IPS-15b (cell line): Measurements from ENCODE around the gene EXOSC3.
"Not testable (repeated sequence)": the region's sequence is repeated elsewhere in the genome, so short reads cannot be mapped to it uniquely, and the experiment has no call there.

Experiments used
- H3K27me3 ChIP-seq: one replicate; pipeline ENCODE4 v1.6.1; 2013; ENCODE audit warnings: low read length; ENCODE audit not compliant: control insufficient read depth, insufficient read depth
- H3K36me3 ChIP-seq: one replicate; pipeline ENCODE4 v1.6.1; 2013; ENCODE audit warnings: low read length; ENCODE audit not compliant: control insufficient read depth, insufficient read depth
- H3K4me1 ChIP-seq: one replicate; pipeline ENCODE4 v1.6.1; 2013; ENCODE audit warnings: mild to moderate bottlenecking, low read length; ENCODE audit not compliant: control insufficient read depth, insufficient read depth
- H3K4me3 ChIP-seq: one replicate; pipeline ENCODE4 v1.5.1; 2013; ENCODE audit warnings: low read depth, low read length
- H3K9ac ChIP-seq: one replicate; pipeline ENCODE4 v1.6.1; 2013; ENCODE audit warnings: low read depth, mild to moderate bottlenecking, low read length
- H3K9me3 ChIP-seq: one replicate; pipeline ENCODE4 v1.6.1; 2013; ENCODE audit warnings: mild to moderate bottlenecking, low read length; ENCODE audit not compliant: control insufficient read depth, insufficient read depth

Gene EXOSC3

GRCh38 chr9:37784616-37785483 lies at the start of gene EXOSC3:
Gene EXOSC3, minus strand, starts transcription at chr9:37785064. Its CDS starts 20 bp downstream, at chr9:37785044.
- Histone ChIP-seq H3K9me3 (no peaks in the 10 kb centered on the region), H3K36me3 (peaks cover 22% of the 10 kb centered on the region), H3K4me3 (peak within 1 kb of the TSS; percentile 97), H3K27me3 (no peaks in the 10 kb centered on the region), H3K9ac (peak within 1 kb of the TSS; percentile 90), H3K4me1 (no peaks in the 10 kb centered on the region)

GRCh38 chr9:37827483-37828165 lies 42.8 kb upstream of the EXOSC3 start:
- H3K9ac ChIP-seq: no peak overlapping the region
- H3K27me3 ChIP-seq: no peaks in the 10 kb centered on the region
- H3K4me3 ChIP-seq: no peak overlapping the region
- H3K4me1 ChIP-seq: no peaks in the 10 kb centered on the region
- no peaks in the 10 kb centered on the region for H3K36me3 ChIP-seq
- no peaks in the 10 kb centered on the region for H3K9me3 ChIP-seq

GRCh38 chr9:37825174-37825573 lies 40.3 kb upstream of the EXOSC3 start:
- H3K9me3 ChIP-seq: not testable (repeated sequence)

DNA sequence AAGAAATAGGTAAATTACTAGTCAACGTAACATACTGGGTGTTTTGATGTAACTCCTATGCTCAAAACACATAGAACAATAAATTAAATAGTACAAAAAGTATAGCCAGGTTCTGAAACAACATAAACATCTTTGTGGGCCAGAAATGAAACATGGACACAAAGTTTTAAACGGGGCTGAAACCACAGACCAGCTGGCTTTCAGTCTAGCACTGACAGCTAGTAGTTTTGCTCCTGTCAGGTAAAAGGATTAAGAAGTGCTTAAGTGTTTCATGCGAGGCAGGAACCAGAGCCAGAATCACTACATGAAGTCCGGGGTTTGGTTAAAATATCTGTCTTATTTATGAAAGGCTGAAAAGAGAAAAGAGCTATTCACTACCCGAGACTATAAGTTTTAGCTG lies 35.3 kb upstream of the EXOSC3 start:
- H3K4me3 ChIP-seq: no peak overlapping the region
- H3K9me3 ChIP-seq: no peaks in the 10 kb centered on the region
- no peaks in the 10 kb centered on the region for H3K4me1 ChIP-seq
- no peaks in the 10 kb centered on the region for H3K27me3 ChIP-seq
- H3K9ac ChIP-seq: no peak overlapping the region
- H3K36me3 ChIP-seq: no peaks in the 10 kb centered on the region

More at GRCh38 chr9:37825174-37825573, 40.3 kb upstream of the EXOSC3 start:
- H3K36me3 ChIP-seq, H3K4me1 ChIP-seq, H3K9ac ChIP-seq, H3K4me3 ChIP-seq, H3K27me3 ChIP-seq: not testable (repeated sequence)

GRCh38 chr9:37818849-37819248 lies 34.0 kb upstream of the EXOSC3 start:
- no peaks in the 10 kb centered on the region for H3K27me3 ChIP-seq
- no peak overlapping the region for H3K9ac ChIP-seq
- no peaks in the 10 kb centered on the region for H3K9me3 ChIP-seq
- H3K4me3 ChIP-seq: no peak overlapping the region
- no peaks in the 10 kb centered on the region for H3K36me3 ChIP-seq
- H3K4me1 ChIP-seq: no peaks in the 10 kb centered on the region

DNA sequence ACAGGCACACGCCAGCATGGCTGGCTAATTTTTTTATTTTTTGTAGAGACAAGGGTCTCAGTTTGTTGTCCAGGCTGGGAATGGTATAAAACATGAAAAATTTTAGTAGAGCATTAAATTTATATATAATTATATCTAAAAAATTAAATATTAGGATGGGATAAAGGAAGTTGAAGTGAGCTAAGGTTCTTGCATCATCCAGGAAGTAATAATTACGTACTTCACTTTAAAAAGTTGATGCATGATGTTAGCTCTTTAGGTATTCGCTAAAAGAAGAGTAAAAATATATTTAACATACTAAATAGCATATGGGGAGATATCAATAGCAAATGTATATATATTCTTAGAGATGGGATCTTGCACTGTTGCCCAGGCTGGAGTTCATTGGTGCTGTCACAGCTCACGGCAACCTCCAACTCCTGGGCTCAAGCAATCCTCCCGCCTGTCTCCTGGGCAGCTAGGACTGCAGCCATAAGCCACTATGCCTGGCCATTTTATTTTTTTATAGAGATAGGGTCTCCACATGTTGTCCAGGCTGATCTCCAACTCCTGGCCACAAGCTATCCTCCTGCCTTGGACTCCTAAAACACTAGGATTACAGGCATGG lies 28.0 kb upstream of the EXOSC3 start:
- no peak overlapping the region for H3K4me3 ChIP-seq
- no peak overlapping the region for H3K9ac ChIP-seq

GRCh38 chr9:37811906-37812476 lies 27.1 kb upstream of the EXOSC3 start:
- no peaks in the 10 kb centered on the region for H3K4me1 ChIP-seq
- no peaks in the 10 kb centered on the region for H3K9me3 ChIP-seq
- no peak overlapping the region for H3K4me3 ChIP-seq
- H3K27me3 ChIP-seq: no peaks in the 10 kb centered on the region
- no peak overlapping the region for H3K9ac ChIP-seq
- H3K36me3 ChIP-seq: no peaks in the 10 kb centered on the region

More for the DNA sequence above, 28.0 kb upstream of the EXOSC3 start:
- no peaks in the 10 kb centered on the region for H3K36me3 ChIP-seq
- H3K9me3 ChIP-seq: no peaks in the 10 kb centered on the region
- H3K4me1 ChIP-seq: no peaks in the 10 kb centered on the region
- H3K27me3 ChIP-seq: no peaks in the 10 kb centered on the region

- not testable (repeated sequence) for H3K4me1 ChIP-seq, H3K9me3 ChIP-seq, H3K9ac ChIP-seq, H3K4me3 ChIP-seq, H3K36me3 ChIP-seq, H3K27me3 ChIP-seq
Observed at GRCh38 chr9:37809676-37810075, 24.8 kb upstream of the EXOSC3 start.

DNA sequence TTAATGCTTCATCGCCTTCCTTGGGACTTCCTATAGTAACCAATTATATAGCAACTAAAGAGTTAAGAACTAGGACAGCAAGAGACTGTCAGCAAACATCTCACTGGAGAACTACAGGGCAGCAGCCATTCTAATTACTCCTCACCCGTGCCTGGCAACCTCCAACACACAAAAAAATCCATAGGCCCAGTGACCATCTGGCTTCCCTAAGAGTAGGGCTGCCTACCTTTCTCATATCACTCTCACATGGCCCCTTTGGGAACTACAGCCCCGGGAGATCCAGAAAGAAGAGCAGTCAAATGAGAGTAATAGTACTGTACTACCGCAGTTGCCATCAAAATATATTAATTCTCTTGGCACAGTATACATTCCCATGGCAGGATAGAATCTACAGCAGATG lies 21.4 kb upstream of the EXOSC3 start:
- H3K9ac ChIP-seq: no peak overlapping the region
- H3K4me1 ChIP-seq: peaks cover 7% of the 10 kb centered on the region
- H3K36me3 ChIP-seq: no peaks in the 10 kb centered on the region
- no peaks in the 10 kb centered on the region for H3K9me3 ChIP-seq
- H3K4me3 ChIP-seq: no peak overlapping the region
- no peaks in the 10 kb centered on the region for H3K27me3 ChIP-seq

DNA sequence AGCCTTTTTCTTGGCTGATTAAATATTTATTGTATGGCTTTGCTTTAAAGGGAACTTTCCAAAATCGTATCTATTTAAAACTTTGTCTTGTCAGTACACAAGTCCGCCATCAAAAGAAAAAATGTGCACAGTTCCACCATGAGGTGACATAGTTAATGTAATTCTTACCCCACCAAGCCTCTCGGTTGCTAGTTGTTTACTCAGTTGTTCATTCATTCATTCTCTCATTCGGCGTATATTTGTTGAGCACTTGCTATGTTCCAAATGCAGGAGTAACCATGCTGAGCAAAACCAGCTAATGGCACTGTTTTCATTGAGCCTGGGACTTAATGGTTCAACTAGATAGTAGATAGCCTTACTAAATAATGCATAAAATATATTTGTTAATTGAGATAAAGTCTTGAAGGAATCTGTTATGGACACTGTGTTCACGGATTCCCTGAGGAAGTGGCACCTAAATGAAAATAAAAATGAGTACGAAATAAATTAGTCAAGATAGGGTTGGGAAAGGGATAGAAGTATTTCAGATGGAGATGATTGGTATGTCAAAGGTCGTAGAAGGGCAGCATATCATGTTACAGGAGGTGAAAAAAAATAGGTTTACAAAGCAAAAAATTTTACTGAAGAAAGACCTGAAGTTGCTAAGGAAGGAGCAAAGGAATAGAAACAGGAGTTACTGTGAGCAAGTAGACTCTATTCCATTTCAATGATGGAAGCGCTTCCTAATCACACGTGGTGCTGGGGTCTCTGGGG lies 17.3 kb upstream of the EXOSC3 start:
- H3K4me3 ChIP-seq: peak overlapping the region; percentile 92
- no peak overlapping the region for H3K9ac ChIP-seq
- H3K4me1 ChIP-seq: peaks cover 12% of the 10 kb centered on the region
- peaks cover 3% of the 10 kb centered on the region for H3K27me3 ChIP-seq
- no peaks in the 10 kb centered on the region for H3K36me3 ChIP-seq
- no peaks in the 10 kb centered on the region for H3K9me3 ChIP-seq

GRCh38 chr9:37801287-37801850 lies 16.5 kb upstream of the EXOSC3 start:
- no peaks in the 10 kb centered on the region for H3K36me3 ChIP-seq
- peaks cover 12% of the 10 kb centered on the region for H3K4me1 ChIP-seq
- no peaks in the 10 kb centered on the region for H3K9me3 ChIP-seq
- H3K9ac ChIP-seq: peak overlapping the region; percentile 74
- H3K4me3 ChIP-seq: peak overlapping the region; percentile 92
- peaks cover 3% of the 10 kb centered on the region for H3K27me3 ChIP-seq
